Measurements from ENCODE around the gene TMPRSS13. TPM values are rescaled to one million over a fixed set of nuclear protein-coding genes. Genes with fewer than 3 reads are reported as not detected.
A peak's percentile ranks its signal among the peaks of the same experiment; 100 is the strongest.

Gene TMPRSS13
- total and polyA plus RNA-seq, 8 donors, result 1.4 to 8.2 (median 2.3) TPM

GRCh38 chr11:117933475-117933874, 4.3 kb upstream of the TMPRSS13 start:
- no peaks in the 10 kb centered on the region for H3K36me3 ChIP-seq
- DNase-seq (peak in 1 of 6 donors; percentile 19), ATAC-seq (no peak), FAIRE-seq (no peak)
- no peaks in the 10 kb centered on the region for H3K9me3 ChIP-seq
- no peak overlapping the region for H3K27ac ChIP-seq
- intact Hi-C loops (cut with DNase I), result no loop called here
- WGBS, 2 donors, result 74 to 82% methylated on average over 4 of the region's 4 CpGs
- no peak overlapping the region for H3K4me3 ChIP-seq
- no peaks in the 10 kb centered on the region for H3K4me1 ChIP-seq
- H3K27me3 ChIP-seq, result no peaks in the 10 kb centered on the region
- no peak for TF ChIP-seq CTCF (IDR thresholded peaks at IDR 0.05)

- H3K4me3 ChIP-seq, result no peak overlapping the region
- ATAC-seq, result no peak
- DNase-seq, result no peak
- 69 to 75% methylated on average over 3 of the region's 3 CpGs for WGBS, 2 donors
- no peaks in the 10 kb centered on the region for H3K27me3 ChIP-seq
- no peak for FAIRE-seq
- no peaks in the 10 kb centered on the region for H3K4me1 ChIP-seq
- no peaks in the 10 kb centered on the region for H3K36me3 ChIP-seq
- no peaks in the 10 kb centered on the region for H3K9me3 ChIP-seq
- no peak overlapping the region for H3K27ac ChIP-seq
- intact Hi-C loops (cut with DNase I), result no loop called here
- no peak for TF ChIP-seq CTCF (IDR thresholded peaks at IDR 0.05)
Observed at GRCh38 chr11:117932947-117933346, 3.7 kb upstream of the TMPRSS13 start.

- Histone ChIP-seq H3K27ac (no peak overlapping the region), H3K27me3 (no peaks in the 10 kb centered on the region), H3K4me3 (no peak overlapping the region), H3K4me1 (no peaks in the 10 kb centered on the region), H3K9me3 (no peaks in the 10 kb centered on the region), H3K36me3 (no peaks in the 10 kb centered on the region)
- intact Hi-C loops (cut with DNase I), result no loop called here
- WGBS, 2 donors, result 87 to 92% methylated on average over 6 of the region's 6 CpGs
- FAIRE-seq, result no peak
- no peak for TF ChIP-seq CTCF (IDR thresholded peaks at IDR 0.05)
- DNase-seq, result peak in 1 of 6 donors; percentile 43
- no peak for ATAC-seq
Observed at GRCh38 chr11:117932426-117932825, 3.2 kb upstream of the TMPRSS13 start.

- no peak overlapping the region for H3K27ac ChIP-seq
- FAIRE-seq (no peak), DNase-seq (peak in 1 of 6 donors; percentile 62), ATAC-seq (no peak)
- no peaks in the 10 kb centered on the region for H3K36me3 ChIP-seq
- no peaks in the 10 kb centered on the region for H3K9me3 ChIP-seq
- no peaks in the 10 kb centered on the region for H3K27me3 ChIP-seq
- H3K4me1 ChIP-seq, result no peaks in the 10 kb centered on the region
- 29 to 50% methylated on average over 2 of the region's 2 CpGs for WGBS, 2 donors
- H3K4me3 ChIP-seq, result no peak overlapping the region
- intact Hi-C loops (cut with DNase I), result no loop called here
- TF ChIP-seq CTCF (IDR thresholded peaks at IDR 0.05), result no peak
Observed at GRCh38 chr11:117931971-117932370, 2.8 kb upstream of the TMPRSS13 start.

- Histone ChIP-seq H3K36me3 (no peaks in the 10 kb centered on the region), H3K4me1 (no peaks in the 10 kb centered on the region), H3K27me3 (no peaks in the 10 kb centered on the region), H3K4me3 (no peak overlapping the region), H3K27ac (no peak overlapping the region), H3K9me3 (no peaks in the 10 kb centered on the region)
- peak in 1 of 6 donors; percentile 44 for DNase-seq
- intact Hi-C loops (cut with DNase I), result no loop called here
- TF ChIP-seq CTCF (IDR thresholded peaks at IDR 0.05), result no peak
- no peak for ATAC-seq
- no peak for FAIRE-seq
- 86 to 95% methylated on average over 10 of the region's 10 CpGs for WGBS, 2 donors
Observed at GRCh38 chr11:117931331-117931950, 2.2 kb upstream of the TMPRSS13 start.
